NCI-H1105 (cell line): ENCODE measurements around the gene KLF13.

ENCODE experiments used
- DNase-seq: peaks from one replicate; lab custom pipeline; 2025; lab: John Stamatoyannopoulos, UW

KLF13 gene

DNA sequence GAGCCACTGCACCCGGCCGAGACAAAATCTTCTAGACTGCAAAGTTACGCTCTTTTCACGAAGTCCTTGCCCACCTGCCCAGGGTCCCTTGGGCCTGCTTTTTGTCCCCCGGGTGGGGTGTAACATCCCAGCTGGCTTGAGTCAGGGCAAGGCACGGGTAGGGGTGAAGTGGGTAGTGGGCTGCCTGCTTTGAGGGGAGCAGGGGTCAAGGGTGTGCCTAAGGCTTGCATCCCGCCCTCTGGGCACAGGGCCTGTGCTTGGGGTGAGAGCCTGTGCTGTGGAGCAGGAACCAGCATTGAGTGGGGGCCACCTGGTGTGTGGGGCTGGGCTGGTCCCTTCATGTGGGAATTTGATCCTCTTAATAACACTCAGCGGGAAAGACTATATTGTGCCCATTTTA lies 74.6 kb downstream of the KLF13 start:
- DNase-seq: no peak

DNA sequence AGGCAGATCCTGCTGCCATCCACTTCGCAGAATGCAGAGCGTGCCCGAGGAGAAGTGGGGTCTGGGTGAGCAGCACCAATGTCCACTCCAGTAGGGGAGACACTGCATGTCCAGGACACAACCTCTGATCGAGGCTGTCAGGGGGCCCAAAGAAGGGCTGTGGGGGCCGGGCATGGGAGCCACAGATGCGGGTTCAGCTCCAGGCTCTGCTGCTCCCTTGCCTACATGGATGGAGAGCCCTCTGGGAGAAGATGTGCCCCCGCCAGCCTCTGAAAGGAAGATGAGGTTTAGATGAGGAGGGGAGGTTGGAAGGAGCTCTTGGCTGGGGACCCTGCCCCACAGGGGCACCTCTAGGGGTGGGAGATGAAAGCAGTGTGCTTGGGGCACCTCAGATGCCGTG lies 75.4 kb downstream of the KLF13 start:
- no peak for DNase-seq

DNA sequence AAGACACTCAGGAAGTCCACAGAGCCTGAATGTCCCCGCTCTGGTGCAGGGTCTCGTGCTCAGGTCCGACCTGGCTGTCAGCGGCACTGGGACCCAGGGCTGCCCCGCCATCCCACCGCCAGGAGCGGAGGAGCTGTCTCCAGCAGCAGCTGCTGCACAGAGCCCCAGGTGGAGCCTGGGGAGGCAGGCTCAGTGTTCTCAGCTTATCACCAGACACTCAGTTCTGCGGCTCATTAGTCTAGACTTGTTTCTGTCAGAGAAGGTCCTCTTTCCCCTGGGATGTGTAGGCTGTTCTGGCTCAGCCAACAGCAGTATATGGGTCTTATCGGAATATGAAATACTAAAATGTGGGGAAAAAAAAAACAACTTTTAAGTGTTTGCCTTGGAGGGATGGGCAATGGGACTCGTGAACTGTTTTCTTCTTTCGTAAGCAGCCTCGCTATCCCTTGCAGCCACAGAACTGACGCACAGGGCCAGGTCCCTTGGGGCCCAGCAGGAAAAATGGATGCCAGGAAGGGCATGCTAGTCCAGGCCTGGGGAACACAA lies 75.9 kb downstream of the KLF13 start:
- no peak for DNase-seq

DNA sequence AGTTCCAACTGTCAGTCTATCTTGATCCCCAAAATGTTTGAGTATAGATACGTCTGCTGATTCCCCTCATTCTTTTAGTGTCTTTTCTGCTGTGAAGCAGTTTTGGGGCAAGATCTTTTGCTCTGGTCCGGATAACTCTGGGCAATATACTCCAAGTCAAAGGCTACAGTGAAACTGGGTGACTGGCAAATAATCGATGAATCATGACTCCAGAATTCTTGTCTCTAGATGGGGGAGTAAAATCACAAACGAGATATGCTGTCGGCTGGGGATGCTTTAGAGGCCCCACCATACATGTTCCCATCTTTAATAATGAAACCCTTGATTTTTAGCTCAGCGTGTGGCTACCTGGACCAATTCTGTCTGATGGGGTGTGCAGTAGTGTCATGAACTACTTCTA lies 76.5 kb downstream of the KLF13 start:
- DNase-seq: no peak

DNA sequence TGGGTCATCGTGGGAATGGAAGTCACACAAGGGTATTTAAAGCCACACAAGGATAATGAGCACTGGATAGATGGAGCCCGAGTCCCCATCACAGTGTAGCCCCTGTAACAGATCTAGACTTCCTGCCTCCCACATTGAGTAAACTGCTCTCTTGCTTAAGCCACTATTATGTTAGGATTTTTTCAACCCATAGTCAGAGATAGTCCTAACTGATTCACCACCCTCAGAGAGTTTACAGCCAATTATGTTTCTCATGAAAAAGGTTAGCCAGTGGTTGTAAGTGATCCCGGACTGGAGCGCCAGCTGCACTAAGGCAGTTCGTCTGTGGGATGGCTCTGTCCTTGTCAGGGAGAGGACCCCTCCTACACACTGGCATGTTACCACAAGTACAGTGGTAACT lies 77.0 kb downstream of the KLF13 start:
- DNase-seq: no peak

DNA sequence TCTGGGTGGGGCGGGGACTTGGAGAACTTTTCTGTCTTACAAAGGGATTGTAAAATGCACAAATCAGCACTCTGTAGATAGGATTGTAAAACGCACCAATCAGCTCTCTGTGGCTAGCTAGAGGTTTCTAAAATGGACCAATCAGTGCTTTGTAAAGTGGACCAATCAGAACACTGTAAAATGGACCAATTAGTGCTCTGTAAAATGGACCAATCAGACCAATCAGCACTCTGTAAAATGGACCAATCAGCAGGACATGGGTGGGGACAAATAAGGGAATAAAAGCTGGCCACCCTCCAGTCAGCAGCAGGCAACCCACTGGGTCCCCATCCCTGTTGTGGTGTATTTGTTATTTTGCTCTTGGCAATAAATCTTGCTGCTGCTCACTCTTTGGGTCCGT lies 77.7 kb downstream of the KLF13 start:
- no peak for DNase-seq

DNA sequence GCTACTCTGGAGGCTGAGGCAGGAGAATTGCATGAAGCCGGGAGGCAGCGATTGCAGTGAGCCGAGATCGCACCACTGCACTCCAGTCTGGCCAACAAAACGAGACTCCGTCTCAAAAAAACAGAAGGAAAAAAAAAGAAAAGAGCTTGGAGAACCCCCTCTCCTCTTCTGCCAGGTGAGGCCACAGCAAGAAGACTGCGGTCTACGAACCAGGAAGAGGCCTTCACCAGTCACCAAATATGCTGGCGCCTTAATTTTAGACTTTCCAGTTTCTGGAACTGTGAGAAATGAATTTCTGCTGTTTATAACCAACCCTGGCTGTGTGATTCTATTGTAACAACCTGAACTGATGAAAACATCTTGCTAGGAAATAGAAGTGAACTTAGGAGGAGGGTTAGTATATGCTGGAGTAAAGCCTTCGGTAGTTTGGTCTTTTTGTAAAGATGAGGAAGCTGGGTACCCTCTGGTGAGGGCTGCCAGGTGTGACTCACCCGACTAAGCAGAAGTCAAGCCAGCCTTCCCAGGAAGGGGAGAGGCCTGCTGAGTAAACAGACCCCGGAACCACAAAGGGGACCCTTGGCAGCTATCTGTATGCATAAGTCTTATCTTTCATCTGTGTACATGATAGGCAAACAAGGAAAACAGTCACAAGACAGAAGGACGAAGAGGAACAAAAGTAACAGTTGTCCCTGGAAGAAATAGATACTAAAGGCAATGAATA lies 78.7 kb downstream of the KLF13 start:
- DNase-seq: no peak

DNA sequence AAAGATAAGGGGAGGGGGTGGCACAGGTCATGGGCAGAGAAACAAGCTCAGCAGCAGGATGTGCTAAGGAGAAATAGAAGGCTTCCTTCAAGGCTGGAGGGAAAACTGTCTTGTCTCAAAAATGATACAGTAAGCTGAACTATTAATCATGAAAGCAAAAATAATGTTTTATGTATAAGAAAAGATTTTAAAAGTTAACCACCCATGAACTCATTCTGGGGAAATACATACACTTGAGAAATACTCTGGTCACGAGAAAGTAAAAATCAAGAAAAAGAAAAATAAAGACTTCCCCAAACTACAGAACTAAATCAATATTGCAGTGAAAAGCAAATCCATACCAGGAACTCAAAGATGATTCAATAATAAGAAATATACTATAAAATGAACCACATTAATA lies 80.7 kb downstream of the KLF13 start:
- no peak for DNase-seq

DNA sequence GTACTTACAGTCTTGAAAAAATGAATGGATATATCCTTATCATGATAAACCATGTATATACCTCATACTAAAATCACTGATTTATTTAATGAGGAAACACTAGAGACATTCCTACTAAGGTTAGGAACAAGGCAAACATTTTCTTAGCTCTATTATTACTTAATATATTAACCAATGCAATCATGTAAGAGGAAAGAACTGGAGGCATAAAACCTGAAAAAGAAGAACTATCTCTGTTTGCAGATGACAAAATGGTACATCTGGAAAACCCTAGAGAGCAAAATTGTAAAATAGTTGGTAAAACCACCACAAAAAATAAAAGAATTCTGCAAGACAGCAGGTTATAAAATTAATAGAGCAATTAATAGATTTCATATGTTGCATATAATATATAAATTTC lies 81.2 kb downstream of the KLF13 start:
- DNase-seq: no peak

DNA sequence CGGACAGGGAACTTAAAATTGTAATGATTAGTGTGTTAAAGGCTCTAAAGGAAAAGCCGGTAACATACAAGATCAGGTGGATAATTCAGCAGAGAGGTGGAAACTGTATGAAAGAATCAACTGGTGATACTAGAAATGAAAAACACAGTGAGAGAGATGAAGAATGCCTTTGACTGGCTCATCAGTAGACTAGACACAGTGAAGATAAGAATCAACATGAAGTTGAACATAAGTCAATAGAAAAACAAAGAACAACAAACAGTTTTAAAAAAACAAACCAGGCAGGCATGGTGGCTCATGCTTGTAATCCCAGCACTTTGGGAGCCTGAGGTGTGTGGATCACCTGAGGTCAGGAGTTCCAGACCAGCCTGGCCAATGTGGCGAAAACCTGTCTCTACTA lies 82.1 kb downstream of the KLF13 start:
- DNase-seq: no peak

DNA sequence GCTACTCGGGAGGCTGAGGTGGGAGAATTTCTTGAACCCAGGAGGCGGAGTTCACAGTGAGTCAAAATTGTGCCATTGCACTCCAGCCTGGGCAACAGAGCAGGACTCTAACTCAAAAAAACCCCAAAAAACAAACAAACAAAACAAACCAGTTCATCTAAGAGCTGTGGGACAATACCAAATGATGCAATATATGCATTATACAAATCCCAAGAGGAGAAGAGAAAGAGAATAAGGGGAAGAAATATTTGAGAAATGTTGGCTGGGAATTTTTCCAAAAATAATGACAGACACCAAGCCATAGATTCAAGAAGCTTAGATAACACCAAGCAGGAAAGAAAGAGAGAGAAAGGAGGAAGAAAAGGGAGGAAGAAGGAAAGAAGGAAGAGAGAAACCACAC lies 82.5 kb downstream of the KLF13 start:
- DNase-seq: no peak

DNA sequence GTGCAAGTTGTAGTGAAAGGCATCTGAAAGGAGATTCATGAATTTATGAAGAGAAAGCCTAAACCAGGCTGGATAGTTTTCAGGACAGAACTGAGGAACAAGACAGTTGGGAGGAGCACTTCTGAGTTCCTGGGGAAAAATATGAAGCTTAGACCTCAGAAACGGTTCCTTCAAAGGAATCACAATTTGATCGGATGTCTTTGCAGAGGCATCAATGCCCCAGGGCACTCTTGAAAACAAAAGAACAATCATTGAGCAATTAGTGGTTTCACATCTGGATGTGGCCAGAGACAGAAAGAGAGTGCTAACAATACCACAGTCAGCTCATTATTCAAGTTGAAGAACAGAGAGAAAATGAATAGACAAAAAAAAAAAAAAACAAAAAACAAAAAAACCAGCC lies 86.2 kb downstream of the KLF13 start:
- DNase-seq: no peak

DNA sequence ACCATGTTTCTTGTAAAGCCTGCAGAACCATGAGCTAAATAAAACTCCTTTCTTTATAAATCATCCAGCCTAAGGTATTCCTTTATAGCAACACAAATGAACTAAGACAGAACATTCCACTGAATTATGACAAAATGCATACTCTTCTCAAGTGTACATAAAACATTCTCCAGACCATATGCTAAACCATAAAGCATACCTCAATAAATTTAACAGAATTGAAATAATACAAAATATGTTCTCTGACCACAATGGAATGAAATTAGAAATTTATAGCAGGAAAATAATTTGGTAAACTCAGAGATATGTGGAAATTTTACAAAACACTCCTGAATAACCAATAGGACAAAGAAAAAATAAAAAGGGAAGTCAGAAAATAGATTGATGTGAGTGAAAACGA lies 88.6 kb downstream of the KLF13 start:
- DNase-seq: no peak

DNA sequence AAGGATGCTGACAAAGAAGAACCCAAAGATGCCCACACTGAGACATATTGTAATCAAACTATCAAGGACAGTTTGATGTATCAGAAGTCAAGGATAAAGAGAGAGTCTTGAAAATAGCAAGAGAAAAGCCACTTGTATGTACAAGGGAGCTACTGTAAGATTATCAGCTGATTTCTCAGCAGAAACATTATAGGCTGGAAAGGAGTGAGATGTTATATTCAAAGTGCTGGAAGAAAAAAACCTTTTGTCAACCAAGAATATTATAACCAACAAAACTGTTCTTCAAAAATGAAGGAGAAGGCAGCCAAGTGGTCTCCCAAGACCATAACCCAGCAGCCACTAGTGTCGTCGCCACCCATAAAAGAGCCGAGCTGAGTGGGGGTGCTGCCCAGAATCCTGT lies 93.2 kb downstream of the KLF13 start:
- DNase-seq: no peak

DNA sequence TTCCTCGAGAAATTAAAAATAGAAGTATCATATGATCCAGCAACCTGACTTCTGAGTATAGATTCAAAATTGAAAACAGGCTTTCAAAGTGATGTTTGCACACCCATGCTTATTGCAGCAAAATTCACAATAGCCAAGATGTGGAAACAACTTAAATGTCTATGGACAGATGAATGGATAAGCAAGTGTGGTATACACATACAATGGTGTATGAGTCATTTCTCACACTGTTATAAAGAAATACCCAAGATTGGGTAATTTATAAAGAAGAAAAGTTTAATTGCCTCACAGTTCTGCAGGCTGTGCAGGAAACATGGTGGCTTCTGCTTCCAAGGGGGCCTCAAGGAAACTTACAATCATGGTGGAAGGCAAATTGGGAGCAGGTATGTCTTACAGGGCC lies 100.8 kb downstream of the KLF13 start:
- DNase-seq: no peak
